Measurements from ENCODE around the gene CNPY2. TPM values are rescaled to one million over a fixed set of nuclear protein-coding genes. Genes with fewer than 3 reads are reported as not detected.

CNPY2 gene
- total and polyA plus RNA-seq, 2 of the 13 experiments (the other 11 are each of a cell fraction or from before 2014, with no cell fraction given): 285 to 356 TPM

DNA sequence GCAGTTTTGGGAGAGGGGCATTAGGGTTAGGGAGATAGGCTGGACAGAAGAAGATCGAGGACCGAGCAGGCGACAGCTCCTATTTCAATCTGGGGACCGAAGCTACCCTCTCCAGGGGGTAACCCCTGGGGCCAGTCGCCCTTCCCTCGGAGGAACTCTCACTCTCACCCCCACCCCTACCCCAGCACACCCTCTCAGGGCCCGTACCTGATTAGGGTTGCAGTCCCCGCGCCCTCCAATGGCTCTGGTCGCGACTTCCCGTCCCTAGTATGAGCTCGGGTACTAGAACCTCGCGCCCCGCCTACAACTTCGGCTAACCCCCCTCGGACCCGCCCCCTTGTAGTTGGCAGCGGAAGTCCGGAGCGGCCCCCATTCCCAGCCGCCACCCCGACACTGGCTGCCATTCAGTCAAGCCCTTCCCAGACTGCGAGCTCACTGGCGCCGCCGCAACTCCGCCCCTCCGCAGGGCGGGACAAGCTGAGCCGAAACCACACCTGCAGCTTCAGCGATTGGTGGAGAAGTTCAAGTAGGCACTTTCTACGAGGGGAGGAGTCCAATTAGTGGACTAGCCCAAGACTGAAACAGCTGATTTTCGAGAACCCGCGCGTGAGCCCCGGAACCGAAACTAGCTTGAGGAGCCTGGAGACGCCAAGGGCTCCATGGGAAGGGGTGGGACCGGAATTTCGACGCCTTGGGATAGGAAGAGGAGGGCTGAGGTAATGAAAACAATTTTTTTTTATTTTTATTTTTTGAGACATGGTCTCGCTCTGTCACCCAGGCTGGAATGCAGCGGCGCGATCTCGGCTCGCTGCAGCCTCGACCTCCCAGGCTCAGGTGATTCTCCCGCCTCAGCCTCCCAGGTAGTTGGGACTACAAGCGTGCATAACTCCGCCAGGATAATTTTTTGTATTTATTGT, 44.3 kb upstream of the CNPY2 start, which contains the start of gene STAT2 (continued):
- TF ChIP-seq ZNF224 (CRISPR knock-in tag; IDR thresholded peaks at IDR 0.05) (peak; percentile 56; the same call in 1 of the 2 replicates), HMG20B (CRISPR knock-in tag; conservative IDR thresholded peaks at IDR 0.05) (no peak), AGO2 (optimal IDR thresholded peaks at IDR 0.05; ENCODE audit: low read depth, low read length) (peak; percentile 67), AHR (CRISPR knock-in tag; IDR thresholded peaks at IDR 0.05) (no peak), ZKSCAN1 (IDR thresholded peaks at IDR 0.05; ENCODE audit: low read length) (no peak), ZNF451 (CRISPR knock-in tag; IDR thresholded peaks at IDR 0.05) (peak; percentile 50; the same call in 1 of the 2 replicates), ZNF83 (CRISPR knock-in tag; IDR thresholded peaks at IDR 0.05; ENCODE audit: borderline replicate concordance) (0 out of 2 replicates have a peak, but pooled peaks have one; percentile 43), NPAS2 (CRISPR knock-in tag; IDR thresholded peaks at IDR 0.05; ENCODE audit: borderline replicate concordance) (no peak), NFYB (CRISPR knock-in tag; IDR thresholded peaks at IDR 0.05) (peak; percentile 89), RXRB (CRISPR knock-in tag; IDR thresholded peaks at IDR 0.05; ENCODE audit: borderline replicate concordance) (no peak), MLLT10 (CRISPR knock-in tag; IDR thresholded peaks at IDR 0.05) (no peak), ZNF557 (CRISPR knock-in tag; IDR thresholded peaks at IDR 0.05) (no peak), THAP11 (CRISPR knock-in tag; IDR thresholded peaks at IDR 0.05) (peak; percentile 82), CEBPG (CRISPR knock-in tag; IDR thresholded peaks at IDR 0.05) (0 out of 2 replicates have a peak, but pooled peaks have one; percentile 17), GATAD1 (CRISPR knock-in tag; IDR thresholded peaks at IDR 0.05) (peak; percentile 69; the same call in 1 of the 2 replicates), SOX6 (IDR thresholded peaks at IDR 0.05) (no peak), SOX6 (CRISPR knock-in tag; IDR thresholded peaks at IDR 0.05) (peak; percentile 44), POLR2AphosphoS5 (IDR thresholded peaks at IDR 0.05; ENCODE audit: low read depth, low read length) (peak; percentile 73), ZNF7 (CRISPR knock-in tag; IDR thresholded peaks at IDR 0.05) (no peak)
- TF ChIP-seq, protein P1, sequence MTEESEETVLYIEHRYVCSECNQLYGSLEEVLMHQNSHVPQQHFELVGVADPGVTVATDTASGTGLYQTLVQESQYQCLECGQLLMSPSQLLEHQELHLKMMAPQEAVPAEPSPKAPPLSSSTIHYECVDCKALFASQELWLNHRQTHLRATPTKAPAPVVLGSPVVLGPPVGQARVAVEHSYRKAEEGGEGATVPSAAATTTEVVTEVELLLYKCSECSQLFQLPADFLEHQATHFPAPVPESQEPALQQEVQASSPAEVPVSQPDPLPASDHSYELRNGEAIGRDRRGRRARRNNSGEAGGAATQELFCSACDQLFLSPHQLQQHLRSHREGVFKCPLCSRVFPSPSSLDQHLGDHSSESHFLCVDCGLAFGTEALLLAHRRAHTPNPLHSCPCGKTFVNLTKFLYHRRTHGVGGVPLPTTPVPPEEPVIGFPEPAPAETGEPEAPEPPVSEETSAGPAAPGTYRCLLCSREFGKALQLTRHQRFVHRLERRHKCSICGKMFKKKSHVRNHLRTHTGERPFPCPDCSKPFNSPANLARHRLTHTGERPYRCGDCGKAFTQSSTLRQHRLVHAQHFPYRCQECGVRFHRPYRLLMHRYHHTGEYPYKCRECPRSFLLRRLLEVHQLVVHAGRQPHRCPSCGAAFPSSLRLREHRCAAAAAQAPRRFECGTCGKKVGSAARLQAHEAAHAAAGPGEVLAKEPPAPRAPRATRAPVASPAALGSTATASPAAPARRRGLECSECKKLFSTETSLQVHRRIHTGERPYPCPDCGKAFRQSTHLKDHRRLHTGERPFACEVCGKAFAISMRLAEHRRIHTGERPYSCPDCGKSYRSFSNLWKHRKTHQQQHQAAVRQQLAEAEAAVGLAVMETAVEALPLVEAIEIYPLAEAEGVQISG (CRISPR knock-in tag; IDR thresholded peaks at IDR 0.05): peak; percentile 54; the same call in 1 of the 2 replicates
- TF ChIP-seq, protein P2, sequence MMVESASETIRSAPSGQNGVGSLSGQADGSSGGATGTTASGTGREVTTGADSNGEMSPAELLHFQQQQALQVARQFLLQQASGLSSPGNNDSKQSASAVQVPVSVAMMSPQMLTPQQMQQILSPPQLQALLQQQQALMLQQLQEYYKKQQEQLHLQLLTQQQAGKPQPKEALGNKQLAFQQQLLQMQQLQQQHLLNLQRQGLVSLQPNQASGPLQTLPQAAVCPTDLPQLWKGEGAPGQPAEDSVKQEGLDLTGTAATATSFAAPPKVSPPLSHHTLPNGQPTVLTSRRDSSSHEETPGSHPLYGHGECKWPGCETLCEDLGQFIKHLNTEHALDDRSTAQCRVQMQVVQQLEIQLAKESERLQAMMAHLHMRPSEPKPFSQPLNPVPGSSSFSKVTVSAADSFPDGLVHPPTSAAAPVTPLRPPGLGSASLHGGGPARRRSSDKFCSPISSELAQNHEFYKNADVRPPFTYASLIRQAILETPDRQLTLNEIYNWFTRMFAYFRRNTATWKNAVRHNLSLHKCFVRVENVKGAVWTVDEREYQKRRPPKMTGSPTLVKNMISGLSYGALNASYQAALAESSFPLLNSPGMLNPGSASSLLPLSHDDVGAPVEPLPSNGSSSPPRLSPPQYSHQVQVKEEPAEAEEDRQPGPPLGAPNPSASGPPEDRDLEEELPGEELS (CRISPR knock-in tag; IDR thresholded peaks at IDR 0.05): peak; percentile 54; the same call in 1 of the 2 replicates
- TF ChIP-seq, protein P3, sequence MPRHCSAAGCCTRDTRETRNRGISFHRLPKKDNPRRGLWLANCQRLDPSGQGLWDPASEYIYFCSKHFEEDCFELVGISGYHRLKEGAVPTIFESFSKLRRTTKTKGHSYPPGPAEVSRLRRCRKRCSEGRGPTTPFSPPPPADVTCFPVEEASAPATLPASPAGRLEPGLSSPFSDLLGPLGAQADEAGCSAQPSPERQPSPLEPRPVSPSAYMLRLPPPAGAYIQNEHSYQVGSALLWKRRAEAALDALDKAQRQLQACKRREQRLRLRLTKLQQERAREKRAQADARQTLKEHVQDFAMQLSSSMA (CRISPR knock-in tag; IDR thresholded peaks at IDR 0.05): no peak
- TF ChIP-seq, protein P4, sequence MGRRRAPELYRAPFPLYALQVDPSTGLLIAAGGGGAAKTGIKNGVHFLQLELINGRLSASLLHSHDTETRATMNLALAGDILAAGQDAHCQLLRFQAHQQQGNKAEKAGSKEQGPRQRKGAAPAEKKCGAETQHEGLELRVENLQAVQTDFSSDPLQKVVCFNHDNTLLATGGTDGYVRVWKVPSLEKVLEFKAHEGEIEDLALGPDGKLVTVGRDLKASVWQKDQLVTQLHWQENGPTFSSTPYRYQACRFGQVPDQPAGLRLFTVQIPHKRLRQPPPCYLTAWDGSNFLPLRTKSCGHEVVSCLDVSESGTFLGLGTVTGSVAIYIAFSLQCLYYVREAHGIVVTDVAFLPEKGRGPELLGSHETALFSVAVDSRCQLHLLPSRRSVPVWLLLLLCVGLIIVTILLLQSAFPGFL (CRISPR knock-in tag; IDR thresholded peaks at IDR 0.05): no peak

Data from HepG2 (cell line).